Ishikawa (cell line): ENCODE results near the gene NT5C.

Source experiments
- CEBPB ChIP-seq: IDR thresholded peaks from 2 replicates; pipeline ENCODE4 v1.6.1; 2012
- CREB1 ChIP-seq: IDR thresholded peaks from 2 replicates; pipeline ENCODE4 v1.6.1; 2012; ENCODE audit warnings: low read depth
- EGR1 ChIP-seq: IDR thresholded peaks from 2 replicates; pipeline ENCODE4 v1.6.1; 2012
- EP300 ChIP-seq: IDR thresholded peaks from 2 replicates; pipeline ENCODE4 v1.6.1; 2012; ENCODE audit warnings: borderline replicate concordance
- FOXM1 ChIP-seq: IDR thresholded peaks from 2 replicates; pipeline ENCODE4 v1.6.1; 2012; ENCODE audit warnings: low read depth, borderline replicate concordance
- NFIC ChIP-seq: IDR thresholded peaks from 2 replicates; pipeline ENCODE4 v1.6.1; 2012
- RAD21 ChIP-seq: IDR thresholded peaks from 2 replicates; pipeline ENCODE4 v1.6.1; 2012; ENCODE audit warnings: low read depth
- REST ChIP-seq: IDR thresholded peaks from 2 replicates; pipeline ENCODE4 v1.6.1; 2012; ENCODE audit warnings: low read depth, mild to moderate bottlenecking
- TAF1 ChIP-seq: IDR thresholded peaks from 2 replicates; pipeline ENCODE4 v1.6.1; 2012; ENCODE audit warnings: low read depth, mild to moderate bottlenecking
- TCF12 ChIP-seq: IDR thresholded peaks from 2 replicates; pipeline ENCODE4 v1.6.1; 2012; ENCODE audit warnings: low read depth
- TEAD4 ChIP-seq: IDR thresholded peaks from 2 replicates; pipeline ENCODE4 v1.6.1; 2012
- USF1 ChIP-seq: IDR thresholded peaks from 2 replicates; pipeline ENCODE4 v1.6.1; 2012
- YY1 ChIP-seq: IDR thresholded peaks from 2 replicates; pipeline ENCODE4 v1.6.1; 2012; ENCODE audit warnings: low read depth
- ZBTB7A ChIP-seq: IDR thresholded peaks from 2 replicates; pipeline ENCODE4 v1.6.1; 2012; ENCODE audit warnings: low read depth
- TF ChIP-seq, protein P1 (sequence below): IDR thresholded peaks from 2 replicates; pipeline ENCODE4 v1.6.1; 2012

Gene NT5C

GRCh38 chr17:75138519-75138918 is 7.0 kb upstream of the NT5C start:
- TF ChIP-seq EP300, result no peak

- TF ChIP-seq RAD21 (no peak), TAF1 (no peak), FOXM1 (no peak), EP300 (no peak), TEAD4 (no peak)
- TF ChIP-seq, protein P1, sequence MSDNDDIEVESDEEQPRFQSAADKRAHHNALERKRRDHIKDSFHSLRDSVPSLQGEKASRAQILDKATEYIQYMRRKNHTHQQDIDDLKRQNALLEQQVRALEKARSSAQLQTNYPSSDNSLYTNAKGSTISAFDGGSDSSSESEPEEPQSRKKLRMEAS, result no peak
Measured at GRCh38 chr17:75135946-75136345, 4.4 kb upstream of the NT5C start.

DNA sequence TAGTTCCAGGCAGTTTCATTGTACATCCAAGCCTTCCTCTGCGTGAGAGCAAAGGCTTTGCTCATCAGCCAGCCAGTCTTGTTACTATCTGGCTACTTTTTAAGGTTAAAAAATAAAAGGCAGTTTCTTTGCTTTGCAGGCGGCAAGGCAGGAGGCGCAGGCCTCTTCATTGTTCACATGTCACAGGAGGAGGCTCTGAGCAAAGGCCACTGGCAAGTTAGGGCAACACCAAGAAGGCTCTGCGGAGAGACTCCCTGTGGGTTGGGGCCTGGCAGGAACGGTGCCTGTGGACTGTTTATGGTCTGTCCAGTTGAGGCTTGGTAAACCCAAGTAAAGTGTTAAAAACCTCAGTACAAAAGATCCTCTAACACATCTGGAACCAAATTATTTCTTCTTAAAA is 3.9 kb upstream of the NT5C start:
- TF ChIP-seq CEBPB (no peak), USF1 (no peak), CREB1 (no peak), TCF12 (no peak), ZBTB7A (no peak)

GRCh38 chr17:75133001-75133400 is 1.5 kb upstream of the NT5C start:
- TF ChIP-seq YY1 (no peak), CEBPB (no peak), TCF12 (no peak)

DNA sequence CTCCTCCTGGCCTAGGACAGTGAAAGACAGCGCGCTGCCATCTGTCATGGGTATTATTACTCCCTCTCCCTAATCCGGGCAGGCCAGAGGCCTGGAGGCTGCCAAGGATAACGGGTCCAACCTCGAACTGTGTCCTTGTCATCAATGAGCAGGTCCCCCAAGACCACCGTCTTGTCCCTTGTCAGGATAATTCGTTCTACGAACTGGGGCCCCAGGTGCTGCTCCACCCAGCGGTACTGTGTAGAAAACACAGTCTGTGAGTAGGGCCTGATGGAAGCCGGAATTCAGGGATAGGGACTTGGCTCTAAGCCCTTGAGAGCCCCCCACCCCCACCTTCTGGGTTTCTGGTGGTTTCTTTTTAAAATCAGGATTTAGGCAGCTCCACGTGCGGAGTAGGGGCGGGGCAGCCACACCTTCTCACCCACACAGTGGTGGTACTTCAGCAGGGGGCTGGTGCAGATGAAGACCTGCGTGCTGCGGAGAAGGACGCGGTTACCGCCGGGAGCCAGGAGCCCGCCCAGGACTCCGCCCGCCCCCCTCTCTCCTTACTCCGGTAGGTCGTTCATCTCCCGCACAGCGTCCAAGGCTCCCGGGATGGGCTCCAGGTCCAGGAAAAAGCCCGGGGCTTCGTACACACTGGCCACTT is 787 bp downstream of the NT5C start:
- TF ChIP-seq FOXM1 (no peak), RAD21 (0 out of 2 replicates have a peak, but pooled peaks have one; percentile 19), EP300 (no peak), USF1 (no peak; the same call in 1 of the 2 replicates), YY1 (no peak), EGR1 (no peak), REST (no peak), TEAD4 (no peak), TCF12 (no peak), ZBTB7A (no peak), CEBPB (no peak), TAF1 (peak; percentile 6; the same call in 1 of the 2 replicates), CREB1 (no peak), NFIC (0 out of 2 replicates have a peak, but pooled peaks have one; percentile 6)
- TF ChIP-seq, protein P1, result peak; percentile 54; the same call in 1 of the 2 replicates

DNA sequence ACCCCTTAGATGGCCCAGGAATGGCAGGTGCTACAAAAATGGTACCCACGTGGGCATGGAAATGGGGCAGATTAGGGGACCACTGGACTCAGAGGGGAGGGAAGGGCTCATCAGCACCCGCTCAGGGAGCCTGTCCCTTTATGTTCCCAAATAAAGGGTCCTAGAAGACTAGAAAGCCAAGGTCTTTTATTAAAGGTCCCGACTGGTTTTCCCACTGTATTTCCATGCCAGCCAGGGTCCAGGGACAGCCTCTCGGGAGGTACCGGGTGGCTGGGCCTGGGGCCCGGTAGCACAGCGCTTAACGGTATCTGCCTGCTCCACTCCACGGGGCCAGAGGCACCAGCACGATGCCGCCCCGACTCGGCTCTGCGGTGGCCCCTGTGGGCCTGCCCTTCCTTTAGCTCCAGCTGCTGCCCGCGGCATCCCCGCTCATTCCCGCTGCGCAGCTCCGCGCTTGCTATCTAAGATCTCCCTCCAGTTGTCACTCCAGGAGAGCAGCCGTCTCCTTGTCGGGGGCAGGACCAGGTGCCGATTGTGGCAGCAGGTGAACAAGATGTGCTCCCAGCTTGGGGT is 1.4 kb downstream of the NT5C start:
- no peak for TF ChIP-seq FOXM1
- no peak for TF ChIP-seq CREB1
- TF ChIP-seq NFIC, result no peak
- no peak for TF ChIP-seq TCF12
- TF ChIP-seq TAF1, result no peak
- TF ChIP-seq, protein P1, result no peak
- no peak for TF ChIP-seq EP300
- TF ChIP-seq USF1, result no peak
- no peak for TF ChIP-seq CEBPB
- no peak for TF ChIP-seq REST
- no peak for TF ChIP-seq ZBTB7A
- no peak for TF ChIP-seq RAD21
- no peak for TF ChIP-seq YY1
